Loucy (cell line): ENCODE data around the gene ADORA3.

Experiments used
- H2AFZ ChIP-seq: fragments of 200-600 bp; sonication (generic); 2 replicates; pipeline ENCODE4 v1.6.0; 2016; ENCODE audit warnings: antibody characterized with exemption, mild to moderate bottlenecking, low read length, moderate library complexity
- H3F3A ChIP-seq: fragments of 200-600 bp; 2 replicates; pipeline ENCODE4 v1.6.0; 2016; ENCODE audit warnings: antibody characterized with exemption, low read depth, mild to moderate bottlenecking
- H3K27me3 ChIP-seq: fragments of 200-600 bp; sonication (generic); 2 replicates; pipeline ENCODE4 v1.6.1; 2014; ENCODE audit warnings: low read length, mild to moderate bottlenecking; ENCODE audit not compliant: insufficient read depth, poor library complexity, severe bottlenecking
- H3K36me3 ChIP-seq: fragments of 200-600 bp; sonication (generic); 2 replicates; pipeline ENCODE4 v1.6.1; 2016; ENCODE audit warnings: low read length; ENCODE audit not compliant: insufficient read depth
- H3K4me1 ChIP-seq: fragments of 200-600 bp; sonication (generic); 2 replicates; pipeline ENCODE4 v1.5.1; 2014; ENCODE audit warnings: low read length, mild to moderate bottlenecking; ENCODE audit not compliant: insufficient read depth, poor library complexity, severe bottlenecking
- H3K4me2 ChIP-seq: fragments of 200-600 bp; sonication (generic); 2 replicates; pipeline ENCODE4 v1.6.0; 2014; ENCODE audit warnings: antibody characterized with exemption, low read length, low read depth, mild to moderate bottlenecking; ENCODE audit not compliant: poor library complexity, severe bottlenecking
- H3K4me3 ChIP-seq: fragments of 200-600 bp; sonication (generic); 2 replicates; pipeline ENCODE4 v1.5.1; 2014; ENCODE audit warnings: low read length, mild to moderate bottlenecking, mixed read lengths; ENCODE audit not compliant: poor library complexity, severe bottlenecking
- H3K79me2 ChIP-seq: fragments of 200-600 bp; sonication (generic); 2 replicates; pipeline ENCODE4 v1.6.1; 2014; ENCODE audit warnings: low read length; ENCODE audit not compliant: insufficient read depth
- H3K9ac ChIP-seq: fragments of 200-600 bp; sonication (generic); 2 replicates; pipeline ENCODE4 v1.6.0; 2014; ENCODE audit warnings: mild to moderate bottlenecking, low read depth, low read length, moderate library complexity; ENCODE audit not compliant: poor library complexity, severe bottlenecking
- H3K9me2 ChIP-seq: fragments of 200-600 bp; sonication (generic); replicated peaks from 2 replicates; pipeline ENCODE4 v1.6.1; 2016; ENCODE audit warnings: low read depth, low read length, mixed read lengths
- H3K9me3 ChIP-seq: fragments of 200-600 bp; sonication (generic); 2 replicates; pipeline ENCODE4 v1.6.1; 2014; ENCODE audit warnings: mild to moderate bottlenecking, antibody characterized with exemption, low read length, low read depth; ENCODE audit not compliant: insufficient read depth
- H4K20me1 ChIP-seq: fragments of 200-600 bp; sonication (generic); 2 replicates; pipeline ENCODE4 v1.6.0; 2014; ENCODE audit warnings: antibody characterized with exemption, low read length, mild to moderate bottlenecking; ENCODE audit not compliant: insufficient read depth, poor library complexity, severe bottlenecking
- EZH2phosphoT487 ChIP-seq: fragments of 200-600 bp; IDR thresholded peaks from 2 replicates; pipeline ENCODE4 v1.6.1; 2018; ENCODE audit warnings: antibody characterized with exemption, mild to moderate bottlenecking, moderate library complexity, borderline replicate concordance
- TF ChIP-seq, protein P1 (sequence below): fragments of 200-600 bp; sonication (generic); conservative IDR thresholded peaks from 2 replicates; pipeline ENCODE4 v1.5.1; 2014; ENCODE audit warnings: mild to moderate bottlenecking, antibody characterized with exemption, low read length

The ADORA3 gene

DNA sequence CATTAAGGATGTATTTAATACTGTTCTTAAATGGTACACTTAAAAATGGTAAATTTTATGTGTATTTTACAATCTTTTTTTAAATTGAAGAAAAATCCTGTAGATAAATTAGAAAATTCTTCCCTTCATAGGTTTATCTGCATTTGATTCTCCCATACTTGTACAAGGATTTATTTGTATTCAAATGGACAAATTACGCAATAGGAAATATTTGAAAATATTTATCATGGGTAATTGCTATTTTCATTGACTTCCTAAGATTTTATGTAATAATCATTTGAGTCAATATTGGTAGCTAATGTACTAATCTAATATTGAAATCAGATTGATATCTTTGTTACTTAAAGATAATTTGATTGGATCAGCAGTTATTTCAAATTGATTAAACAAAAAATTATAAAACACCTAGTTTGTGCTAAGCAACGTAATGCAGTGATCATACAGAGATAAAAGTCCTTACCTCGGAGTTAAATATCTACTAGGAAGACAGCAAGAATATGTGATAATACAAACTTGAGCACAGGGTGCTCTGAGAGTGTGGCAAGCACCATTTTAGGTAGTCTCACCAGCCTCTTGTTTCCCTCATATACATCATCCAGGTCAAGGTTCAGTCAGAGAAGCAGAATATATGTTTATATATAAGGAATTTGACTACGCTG lies 40.9 kb downstream of the ADORA3 start:
- H3K27me3 ChIP-seq, result no peaks in the 10 kb centered on the region
- H3K4me1 ChIP-seq, result peaks cover under 1% of the 10 kb centered on the region
- H3K9me2 ChIP-seq, result no peaks in the 10 kb centered on the region
- no peak overlapping the region for H3K9ac ChIP-seq
- TF ChIP-seq, protein P1, sequence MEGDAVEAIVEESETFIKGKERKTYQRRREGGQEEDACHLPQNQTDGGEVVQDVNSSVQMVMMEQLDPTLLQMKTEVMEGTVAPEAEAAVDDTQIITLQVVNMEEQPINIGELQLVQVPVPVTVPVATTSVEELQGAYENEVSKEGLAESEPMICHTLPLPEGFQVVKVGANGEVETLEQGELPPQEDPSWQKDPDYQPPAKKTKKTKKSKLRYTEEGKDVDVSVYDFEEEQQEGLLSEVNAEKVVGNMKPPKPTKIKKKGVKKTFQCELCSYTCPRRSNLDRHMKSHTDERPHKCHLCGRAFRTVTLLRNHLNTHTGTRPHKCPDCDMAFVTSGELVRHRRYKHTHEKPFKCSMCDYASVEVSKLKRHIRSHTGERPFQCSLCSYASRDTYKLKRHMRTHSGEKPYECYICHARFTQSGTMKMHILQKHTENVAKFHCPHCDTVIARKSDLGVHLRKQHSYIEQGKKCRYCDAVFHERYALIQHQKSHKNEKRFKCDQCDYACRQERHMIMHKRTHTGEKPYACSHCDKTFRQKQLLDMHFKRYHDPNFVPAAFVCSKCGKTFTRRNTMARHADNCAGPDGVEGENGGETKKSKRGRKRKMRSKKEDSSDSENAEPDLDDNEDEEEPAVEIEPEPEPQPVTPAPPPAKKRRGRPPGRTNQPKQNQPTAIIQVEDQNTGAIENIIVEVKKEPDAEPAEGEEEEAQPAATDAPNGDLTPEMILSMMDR, result no peak
- no peak for TF ChIP-seq EZH2phosphoT487
- H3K79me2 ChIP-seq, result peaks cover 6% of the 10 kb centered on the region; the same call in 1 of the 2 replicates
- H3F3A ChIP-seq, result no peaks in the 10 kb centered on the region
- no peak overlapping the region for H3K4me2 ChIP-seq
- no peak overlapping the region for H2AFZ ChIP-seq
- H4K20me1 ChIP-seq, result no peaks in the 10 kb centered on the region
- peaks cover 50% of the 10 kb centered on the region for H3K36me3 ChIP-seq
- H3K4me3 ChIP-seq, result no peak overlapping the region
- H3K9me3 ChIP-seq, result no peaks in the 10 kb centered on the region

DNA sequence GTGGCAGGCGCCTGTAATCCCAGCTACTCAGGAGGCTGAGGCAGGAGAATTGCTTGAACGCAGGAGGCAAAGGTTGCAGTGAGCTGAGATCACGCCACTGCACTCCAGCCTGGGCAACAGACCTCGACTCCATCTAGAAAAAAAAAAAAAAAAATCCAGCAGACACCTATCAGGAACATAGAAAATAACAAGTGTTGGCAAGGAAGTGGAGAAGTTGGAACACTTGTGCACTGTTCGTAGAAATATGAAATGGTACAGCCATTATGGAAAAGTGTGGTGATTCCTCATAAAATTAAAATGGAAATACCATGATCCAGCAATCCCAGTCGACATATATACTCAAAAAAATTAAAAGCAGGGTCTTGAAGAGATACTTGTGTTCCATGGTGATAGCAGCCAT lies 41.7 kb downstream of the ADORA3 start:
- Histone ChIP-seq H3F3A (no peaks in the 10 kb centered on the region), H2AFZ (no peak overlapping the region), H3K27me3 (no peaks in the 10 kb centered on the region), H3K36me3 (peaks cover 57% of the 10 kb centered on the region), H3K9me2 (no peaks in the 10 kb centered on the region), H3K4me2 (no peak overlapping the region), H4K20me1 (no peaks in the 10 kb centered on the region), H3K9me3 (no peaks in the 10 kb centered on the region), H3K4me1 (peaks cover 5% of the 10 kb centered on the region), H3K4me3 (no peak overlapping the region), H3K79me2 (peaks cover 6% of the 10 kb centered on the region; the same call in 1 of the 2 replicates), H3K9ac (no peak overlapping the region)
- TF ChIP-seq, protein P1, result no peak
- TF ChIP-seq EZH2phosphoT487, result no peak

DNA sequence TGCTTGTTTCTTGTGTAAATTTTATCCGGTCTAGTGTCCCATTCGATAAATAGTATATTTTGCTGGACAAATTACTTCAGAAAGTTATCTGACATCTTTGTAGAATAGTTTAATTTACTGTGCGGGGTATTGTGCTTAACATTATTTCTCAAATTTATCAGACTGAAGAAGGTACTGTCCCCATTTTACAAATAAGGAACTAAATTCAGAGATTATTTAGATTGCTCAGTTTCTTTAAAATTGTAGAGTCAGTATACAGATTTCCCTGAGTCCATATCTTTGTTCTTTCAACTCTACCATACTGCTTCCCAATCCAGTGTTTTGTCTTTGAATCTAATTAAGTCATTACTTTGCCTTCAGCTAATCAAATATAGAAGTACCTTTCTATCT lies 47.8 kb downstream of the ADORA3 start:
- H3K9me2 ChIP-seq, result no peaks in the 10 kb centered on the region
- H3K4me1 ChIP-seq, result peaks cover 48% of the 10 kb centered on the region
- H3K4me2 ChIP-seq, result peak overlapping the region; percentile 93
- peaks cover 59% of the 10 kb centered on the region for H3K79me2 ChIP-seq
- H3F3A ChIP-seq, result no peaks in the 10 kb centered on the region
- no peak overlapping the region for H2AFZ ChIP-seq
- H3K36me3 ChIP-seq, result peaks cover 47% of the 10 kb centered on the region
- no peak for TF ChIP-seq EZH2phosphoT487
- TF ChIP-seq, protein P1, result no peak
- H3K27me3 ChIP-seq, result no peaks in the 10 kb centered on the region
- peaks cover 25% of the 10 kb centered on the region for H4K20me1 ChIP-seq
- no peaks in the 10 kb centered on the region for H3K9me3 ChIP-seq
- H3K4me3 ChIP-seq, result peak overlapping the region; percentile 6
- peak overlapping the region; percentile 3 for H3K9ac ChIP-seq
